HCT116 (cell line): ENCODE measurements around the gene SIX6.

Experiments used
- CEBPB ChIP-seq: IDR thresholded peaks from 2 replicates; pipeline ENCODE4 v1.6.1; 2012; ENCODE audit warnings: low read depth
- CTCF ChIP-seq, 3 experiments: fragments of 200-600 bp in 1 of 3; sonication (generic) in 1 of 3; IDR thresholded peaks in 2 of 3; conservative IDR thresholded peaks in 1 of 3; 2 replicates each; pipeline ENCODE4 v1.5.1; 2012 to 2017; ENCODE audit warnings: low read depth in 2 of 3, low read length in 2 of 3, antibody characterized with exemption in 1 of 3, borderline replicate concordance in 1 of 3, control low read depth in 1 of 3, mild to moderate bottlenecking in 1 of 3, mixed read lengths in 1 of 3, mixed run types in 1 of 3, moderate library complexity in 1 of 3; ENCODE audit not compliant: insufficient read depth in 1 of 3
- ELF1 ChIP-seq: IDR thresholded peaks from 2 replicates; pipeline ENCODE4 v1.6.1; 2012; ENCODE audit warnings: low read depth, borderline replicate concordance
- EZH2 ChIP-seq: fragments of 200-600 bp; sonication (generic); IDR thresholded peaks from 2 replicates; pipeline ENCODE4 v1.6.1; 2017; ENCODE audit warnings: antibody characterized with exemption, mixed run types
- EZH2phosphoT487 ChIP-seq: fragments of 200-600 bp; IDR thresholded peaks from 2 replicates; pipeline ENCODE4 v1.6.1; 2018; ENCODE audit warnings: antibody characterized with exemption, borderline replicate concordance
- FOSL1 ChIP-seq: IDR thresholded peaks from 2 replicates; pipeline ENCODE4 v1.6.1; 2012; ENCODE audit warnings: low read depth
- POLR2A ChIP-seq: IDR thresholded peaks from 2 replicates; pipeline ENCODE4 v1.7.0; 2011; ENCODE audit warnings: borderline replicate concordance; ENCODE audit not compliant: insufficient read depth, insufficient read length; ENCODE audit errors: extremely low read depth
- POLR2AphosphoS5 ChIP-seq: IDR thresholded peaks from 2 replicates; pipeline ENCODE4 v1.6.1; 2011; ENCODE audit warnings: mild to moderate bottlenecking, low read depth, low read length, moderate library complexity
- RAD21 ChIP-seq: IDR thresholded peaks from 2 replicates; pipeline ENCODE4 v1.6.1; 2012; ENCODE audit warnings: low read depth, mild to moderate bottlenecking
- REST ChIP-seq: IDR thresholded peaks from 2 replicates; pipeline ENCODE4 v1.6.1; 2012; ENCODE audit warnings: low read depth
- SP1 ChIP-seq: IDR thresholded peaks from 2 replicates; pipeline ENCODE4 v1.6.1; 2012; ENCODE audit warnings: low read depth
- ZBTB33 ChIP-seq: IDR thresholded peaks from 2 replicates; pipeline ENCODE4 v1.6.1; 2011; ENCODE audit warnings: mild to moderate bottlenecking, low read length, moderate library complexity; ENCODE audit not compliant: insufficient replicate concordance; ENCODE audit errors: extremely low read depth

- TF ChIP-seq EZH2 (no peak), REST (no peak), CTCF (IDR thresholded peaks at IDR 0.05 in 2 of 3, conservative IDR thresholded peaks at IDR 0.05 in 1 of 3; ENCODE audit: borderline replicate concordance in 1 of 3, insufficient read depth in 1 of 3, low read depth in 2 of 3, low read length in 2 of 3) (no peak), EZH2phosphoT487 (no peak), CEBPB (no peak), POLR2AphosphoS5 (no peak), POLR2A (no peak), SP1 (no peak), ZBTB33 (no peak), FOSL1 (no peak), ELF1 (no peak), RAD21 (no peak)
These were observed 1.7 kb upstream of the SIX6 start for GRCh38 chr14:60506985-60507829.
